Stimulated activated CD4-positive, alpha-beta T cell treated with anti-CD3 and anti-CD28 coated beads, Interleukin-4, amount 100 ng/mL, for 4 hours (primary cell): ENCODE data around the gene WASHC2C.
"Not testable (repeated sequence)": the region's sequence is repeated elsewhere in the genome, so short reads cannot be mapped to it uniquely, and the experiment has no call there.

Experiments
- DNase-seq, 2 experiments: peaks; one replicate each; pipeline ENCODE4 v3.0.0-alpha.2; 2020

The WASHC2C gene

GRCh38 chr10:45763037-45763436, 36.0 kb downstream of the WASHC2C start:
- not testable (repeated sequence) for DNase-seq

- DNase-seq, result not testable (repeated sequence)
Measured at GRCh38 chr10:45768334-45768733, 41.3 kb downstream of the WASHC2C start.

- not testable (repeated sequence) for DNase-seq
Measured at GRCh38 chr10:45771757-45772461, 44.8 kb downstream of the WASHC2C start.

GRCh38 chr10:45786217-45786616, 59.2 kb downstream of the WASHC2C start:
- DNase-seq, result not testable (repeated sequence)

GRCh38 chr10:45787212-45787741, 60.2 kb downstream of the WASHC2C start:
- DNase-seq, result not testable (repeated sequence)

- not testable (repeated sequence) for DNase-seq
Measured at GRCh38 chr10:45789991-45790390, 62.9 kb downstream of the WASHC2C start.

- DNase-seq, result not testable (repeated sequence)
Measured at GRCh38 chr10:45790694-45791426, 63.8 kb downstream of the WASHC2C start.

- not testable (repeated sequence) for DNase-seq
Measured at GRCh38 chr10:45794761-45795160, 67.7 kb downstream of the WASHC2C start.

- not testable (repeated sequence) for DNase-seq
Measured at GRCh38 chr10:45803060-45804010, 76.3 kb downstream of the WASHC2C start.

- DNase-seq, result not testable (repeated sequence)
Measured at GRCh38 chr10:45804996-45805395, 77.9 kb downstream of the WASHC2C start.

- no peak for DNase-seq
Measured at GRCh38 chr10:45809837-45810236, 82.8 kb downstream of the WASHC2C start.

- no peak for DNase-seq
Measured at GRCh38 chr10:45811075-45811474, 84.0 kb downstream of the WASHC2C start.

GRCh38 chr10:45812959-45813358, 85.9 kb downstream of the WASHC2C start:
- not testable (repeated sequence) for DNase-seq

- DNase-seq, result not testable (repeated sequence)
Measured at GRCh38 chr10:45814146-45814545, 87.1 kb downstream of the WASHC2C start.

- DNase-seq, result no peak
Measured at GRCh38 chr10:45817130-45817859, 90.2 kb downstream of the WASHC2C start.

- DNase-seq, result no peak
Measured at GRCh38 chr10:45817912-45818311, 90.8 kb downstream of the WASHC2C start.

- DNase-seq, result no peak
Measured at GRCh38 chr10:45819552-45819951, 92.5 kb downstream of the WASHC2C start.

- not testable (repeated sequence) for DNase-seq
Measured at GRCh38 chr10:45820107-45820830, 93.2 kb downstream of the WASHC2C start.

GRCh38 chr10:45822918-45823317, 95.9 kb downstream of the WASHC2C start:
- DNase-seq, result not testable (repeated sequence)
